NCI-H526 treated with DMSO at 0.1 percent for 48 hours (cell line): ENCODE measurements around the gene NSUN4.

ENCODE experiments used
- DNase-seq: peaks from one replicate; lab custom pipeline; 2025; lab: John Stamatoyannopoulos, UW

The NSUN4 gene

GRCh38 chr1:46406881-46407608, 66.4 kb downstream of the NSUN4 start:
- no peak for DNase-seq

- no peak for DNase-seq
Observed at GRCh38 chr1:46407636-46408035, 67.0 kb downstream of the NSUN4 start.

GRCh38 chr1:46408356-46409062, 67.9 kb downstream of the NSUN4 start:
- DNase-seq: no peak

- no peak for DNase-seq
Observed at GRCh38 chr1:46409063-46409372, 68.4 kb downstream of the NSUN4 start.

GRCh38 chr1:46410156-46411009, 69.8 kb downstream of the NSUN4 start:
- no peak for DNase-seq

- DNase-seq: no peak
Observed at GRCh38 chr1:46411010-46411405, 70.4 kb downstream of the NSUN4 start.
